Tibial nerve (tissue), 3 donors: Measurements from ENCODE around the gene ANKFN1.

Source experiments
- CTCF ChIP-seq, 5 experiments: fragments of 200-600 bp in 3 of 5; fragments of 450-650 bp in 2 of 5; sonication (generic) in 3 of 5; IDR thresholded peaks; one replicate each; pipeline ENCODE4 v1.5.1; 2016 to 2019; ENCODE audit warnings: antibody characterized with exemption in 5 of 5, mild to moderate bottlenecking in 3 of 5, moderate library complexity in 2 of 5
- POLR2A ChIP-seq, 2 donors: fragments of 450-650 bp; IDR thresholded peaks; one replicate each; pipeline ENCODE4 v1.6.1; 2017; ENCODE audit warnings: antibody characterized with exemption in 2 of 2, mild to moderate bottlenecking in 2 of 2, moderate library complexity in 2 of 2

DNA sequence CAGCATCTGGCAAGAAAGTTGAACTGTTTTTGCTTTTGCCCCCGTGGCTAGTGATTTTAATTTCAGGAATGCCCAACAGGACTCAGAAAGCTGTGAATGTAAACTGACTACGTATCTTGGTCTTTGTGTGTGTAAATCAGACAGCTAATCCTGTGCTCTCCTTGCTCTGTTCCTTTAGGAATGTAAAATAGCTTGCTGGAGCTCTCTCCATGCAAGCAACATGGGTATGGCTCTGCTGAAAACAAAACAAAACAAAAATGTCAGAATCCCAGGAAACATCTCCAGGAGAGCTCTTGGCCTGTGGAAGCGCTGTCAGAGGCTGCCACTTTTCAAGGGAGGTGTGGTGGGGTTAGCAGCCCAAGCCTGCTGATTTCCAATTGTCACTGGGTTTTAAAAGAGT is 278.5 kb downstream of the ANKFN1 start:
- TF ChIP-seq CTCF (IDR thresholded peaks at IDR 0.05) (no peak), POLR2A (IDR thresholded peaks at IDR 0.05) (no peak)
